ENCODE data around the gene HCN1.

Gene HCN1

GRCh38 chr5:45281081-45281480, 415.1 kb downstream of the HCN1 start:
- DNase-seq: no peak

GRCh38 chr5:45279109-45279508, 417.1 kb downstream of the HCN1 start:
- no peak for DNase-seq

- DNase-seq: no peak
Measured at GRCh38 chr5:45277860-45278259, 418.3 kb downstream of the HCN1 start.

- no peak for DNase-seq
Measured at GRCh38 chr5:45274241-45274640, 421.9 kb downstream of the HCN1 start.

DNA sequence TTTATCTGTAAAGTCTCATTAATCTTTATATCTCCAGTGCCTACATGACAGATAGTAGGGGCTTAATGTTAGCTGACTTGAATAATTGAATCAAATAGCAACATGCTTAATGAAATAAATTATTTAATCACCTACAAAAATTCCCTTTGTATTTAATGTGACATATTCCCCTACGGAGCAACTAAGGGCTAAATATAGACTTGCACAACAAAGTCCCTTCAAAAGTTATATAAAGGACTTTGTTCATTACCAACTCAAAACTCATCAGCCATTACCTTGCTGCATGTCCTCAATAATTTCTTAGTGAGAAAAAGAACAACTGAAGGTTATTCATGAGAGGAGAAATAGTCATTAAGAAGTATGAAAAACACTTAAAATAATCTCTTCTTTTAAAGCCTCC, 424.6 kb downstream of the HCN1 start:
- no peak for DNase-seq

DNA sequence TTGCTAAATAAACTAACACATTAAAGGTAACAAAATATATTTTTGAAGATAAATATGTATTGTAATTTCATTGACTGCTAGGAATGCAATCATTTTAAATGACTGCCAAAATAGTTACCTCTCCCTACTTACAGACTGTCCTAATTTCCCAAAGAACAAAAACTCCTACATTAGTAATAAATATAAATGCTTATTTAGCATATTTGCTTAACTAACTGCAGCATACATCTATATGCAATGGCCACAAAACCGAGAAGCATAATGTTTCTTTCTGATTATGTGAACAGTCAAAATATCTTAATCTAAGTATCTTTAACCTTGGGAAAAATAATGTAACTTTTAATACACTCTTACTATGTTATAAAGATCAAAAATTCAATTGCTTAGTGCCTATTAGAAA, 431.7 kb downstream of the HCN1 start:
- DNase-seq: no peak

DNA sequence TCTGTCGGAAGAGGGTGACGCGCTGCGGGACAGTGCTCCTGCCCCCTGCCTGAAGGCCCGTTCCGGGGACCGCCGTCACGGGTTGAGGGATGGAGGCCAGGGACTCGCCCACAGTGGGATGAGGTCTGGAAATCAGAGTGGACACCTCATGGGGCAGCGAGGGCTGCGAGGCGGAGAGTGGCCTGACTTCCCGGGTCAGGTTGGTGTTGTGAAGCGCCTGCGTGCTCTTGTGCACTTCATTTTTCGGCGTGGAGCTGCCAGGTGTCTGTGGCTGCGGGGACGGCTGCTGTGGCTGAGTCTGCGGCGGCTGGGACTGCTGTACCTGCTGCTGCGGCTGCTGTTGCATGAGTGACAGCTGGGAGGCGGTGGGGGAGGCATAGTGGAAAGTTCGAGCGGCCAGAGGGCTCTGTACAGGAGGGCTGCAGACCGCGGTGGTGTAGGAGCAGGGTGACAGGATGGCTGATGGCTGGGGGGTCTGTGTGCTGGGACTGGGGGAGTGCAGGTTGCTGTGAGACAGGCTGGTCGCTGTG, 434.1 kb downstream of the HCN1 start:
- no peak for DNase-seq

DNA sequence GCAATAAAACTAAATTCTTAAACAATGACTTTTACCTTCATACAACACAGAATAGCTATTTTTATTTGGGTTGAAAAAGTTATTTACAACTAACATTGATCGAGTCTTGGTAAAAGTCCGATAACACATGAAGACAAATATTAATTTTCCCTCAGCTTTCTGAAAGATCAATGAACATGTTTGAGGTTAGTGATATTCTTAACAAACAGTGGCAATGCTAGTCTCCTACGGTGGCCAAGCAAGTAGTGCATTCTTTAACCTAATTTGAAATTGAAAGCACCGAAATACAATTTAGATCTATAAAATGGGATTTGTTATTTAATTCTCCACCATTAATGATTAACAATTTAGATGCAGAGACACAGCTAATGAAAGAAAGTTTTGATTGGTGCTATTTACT, 435.1 kb downstream of the HCN1 start:
- no peak for DNase-seq

DNA sequence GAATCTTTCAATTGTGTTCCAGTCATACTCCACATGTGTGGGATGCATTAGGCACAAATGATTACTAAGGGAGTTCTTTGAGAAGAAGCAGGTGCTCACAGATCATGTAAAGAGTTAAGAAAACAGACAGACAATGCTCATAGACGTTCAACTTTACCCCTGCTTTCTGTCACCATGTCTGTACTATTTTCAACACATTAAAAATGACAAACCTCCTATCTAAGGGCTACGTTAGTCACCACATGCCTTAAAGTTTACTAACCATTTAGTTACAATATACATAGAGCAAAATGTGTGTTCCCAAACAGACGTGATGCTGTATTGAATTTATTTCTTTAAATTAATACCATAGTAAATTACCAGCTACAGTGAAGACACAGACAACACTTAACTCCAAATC, 435.9 kb downstream of the HCN1 start:
- no peak for DNase-seq

- DNase-seq: no peak
Measured at GRCh38 chr5:45252978-45253377, 443.2 kb downstream of the HCN1 start.

- no peak for DNase-seq
Measured at GRCh38 chr5:45252541-45252940, 443.6 kb downstream of the HCN1 start.

DNA sequence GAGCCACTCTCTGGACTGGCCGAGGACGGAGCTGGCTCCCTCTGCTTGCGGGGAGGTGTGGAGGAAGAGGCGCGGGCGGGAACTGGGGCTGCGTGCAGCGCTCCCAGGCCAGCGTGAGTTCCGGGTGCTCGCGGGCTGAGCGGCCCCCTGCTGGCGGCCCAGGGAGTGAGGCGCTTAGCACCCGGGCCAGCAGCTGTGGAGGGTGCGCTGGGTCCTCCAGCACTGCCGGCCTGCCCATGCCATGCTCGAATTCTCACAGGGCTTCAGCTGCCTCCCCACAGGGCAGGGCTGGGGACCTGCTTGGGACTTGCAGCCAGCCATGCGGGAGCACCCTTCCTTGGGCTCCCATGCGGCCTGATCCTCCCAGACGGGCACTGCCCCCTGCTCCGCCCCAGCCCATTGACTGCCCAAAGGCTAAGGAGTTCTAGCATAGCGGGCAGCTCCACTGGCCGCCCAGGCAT, 470.6 kb downstream of the HCN1 start:
- DNase-seq: no peak

- DNase-seq: no peak
Measured at GRCh38 chr5:45205403-45205961, 490.7 kb downstream of the HCN1 start.

All from NCI-H2029 treated with DMSO at 0.1 percent for 48 hours (cell line).